Progenitor cell of endocrine pancreas (in vitro differentiated cells): ENCODE data around the gene EYS. TPM values are rescaled to one million over a fixed set of nuclear protein-coding genes. Genes with fewer than 3 reads are reported as not detected.

Experiments used
- DNase-seq: peaks from one replicate; pipeline ENCODE4 v3.0.0; 2021; ENCODE audit warnings: low spot score; ENCODE audit not compliant: unreplicated experiment
- H3K27ac Mint-ChIP-seq: 2 replicates; pipeline ENCODE4 v1.8.0; 2021; ENCODE audit warnings: mild to moderate bottlenecking, moderate library complexity, mixed read lengths
- H3K27me3 Mint-ChIP-seq: 2 replicates; pipeline ENCODE4 v1.8.0; 2021; ENCODE audit warnings: mixed read lengths
- H3K36me3 Mint-ChIP-seq: 2 replicates; pipeline ENCODE4 v1.8.0; 2022; ENCODE audit warnings: mixed read lengths; ENCODE audit not compliant: insufficient read depth
- H3K4me1 Mint-ChIP-seq: 2 replicates; pipeline ENCODE4 v1.8.0; 2021; ENCODE audit warnings: low read depth, mixed read lengths
- H3K4me3 Mint-ChIP-seq: 2 replicates; pipeline ENCODE4 v1.8.0; 2021; ENCODE audit warnings: low read depth, mild to moderate bottlenecking, moderate library complexity, mixed read lengths
- H3K9me3 Mint-ChIP-seq: 2 replicates; pipeline ENCODE4 v1.8.0; 2021; ENCODE audit warnings: low read depth, mixed read lengths
- CTCF ChIP-seq: fragments of 200-600 bp; sonication (generic); IDR thresholded peaks from one replicate; pipeline ENCODE4 v1.5.0; 2021; ENCODE audit warnings: antibody characterized with exemption, mild to moderate bottlenecking; ENCODE audit not compliant: unreplicated experiment
- total RNA-seq: library from RNA; stranded (reverse); gene quantifications from 2 replicates; pipeline ENCODE4 v1.2.1, GENCODE V29; 2021

Gene EYS
- total RNA-seq, 1 donor from 2014 or later: 0.46 TPM

GRCh38 chr6:63734923-63735322 is 1972.1 kb downstream of the EYS start:
- Mint-ChIP-seq H3K36me3 (peaks cover 5% of the 10 kb centered on the region), H3K27ac (no peak overlapping the region), H3K9me3 (peaks cover 11% of the 10 kb centered on the region), H3K4me1 (no peaks in the 10 kb centered on the region), H3K4me3 (no peak overlapping the region), H3K27me3 (no peaks in the 10 kb centered on the region)
- TF ChIP-seq CTCF: no peak
- no peak for DNase-seq

GRCh38 chr6:63732336-63732735 is 1974.7 kb downstream of the EYS start:
- peaks cover 7% of the 10 kb centered on the region for H3K9me3 Mint-ChIP-seq
- peaks cover 4% of the 10 kb centered on the region for H3K36me3 Mint-ChIP-seq
- no peak for DNase-seq
- H3K27ac Mint-ChIP-seq: no peak overlapping the region
- H3K4me1 Mint-ChIP-seq: no peaks in the 10 kb centered on the region
- H3K27me3 Mint-ChIP-seq: no peaks in the 10 kb centered on the region
- no peak for TF ChIP-seq CTCF
- H3K4me3 Mint-ChIP-seq: no peak overlapping the region

GRCh38 chr6:63731930-63732329 is 1975.1 kb downstream of the EYS start:
- H3K27me3 Mint-ChIP-seq: no peaks in the 10 kb centered on the region
- no peaks in the 10 kb centered on the region for H3K4me1 Mint-ChIP-seq
- TF ChIP-seq CTCF: no peak
- peaks cover 7% of the 10 kb centered on the region for H3K9me3 Mint-ChIP-seq
- no peak for DNase-seq
- H3K4me3 Mint-ChIP-seq: no peak overlapping the region
- H3K27ac Mint-ChIP-seq: no peak overlapping the region
- H3K36me3 Mint-ChIP-seq: peaks cover 4% of the 10 kb centered on the region

- Mint-ChIP-seq H3K27ac (no peak overlapping the region), H3K4me1 (peaks cover 4% of the 10 kb centered on the region), H3K36me3 (peaks cover 2% of the 10 kb centered on the region), H3K4me3 (no peak overlapping the region), H3K27me3 (no peaks in the 10 kb centered on the region), H3K9me3 (peaks cover 2% of the 10 kb centered on the region)
- no peak for TF ChIP-seq CTCF
- DNase-seq: no peak
These were observed 1976.7 kb downstream of the EYS start for GRCh38 chr6:63730311-63730710.

GRCh38 chr6:63724721-63725120 is 1982.3 kb downstream of the EYS start:
- no peak overlapping the region for H3K4me3 Mint-ChIP-seq
- H3K4me1 Mint-ChIP-seq: peaks cover 21% of the 10 kb centered on the region
- DNase-seq: no peak
- H3K9me3 Mint-ChIP-seq: no peaks in the 10 kb centered on the region
- H3K27ac Mint-ChIP-seq: no peak overlapping the region
- no peaks in the 10 kb centered on the region for H3K36me3 Mint-ChIP-seq
- H3K27me3 Mint-ChIP-seq: no peaks in the 10 kb centered on the region
- TF ChIP-seq CTCF: no peak
